GM19099 (cell line): ENCODE results near the gene TNFRSF1B.

ENCODE experiments used
- POLR2A ChIP-seq: IDR thresholded peaks from 3 replicates; pipeline ENCODE4 v1.6.1; 2011; ENCODE audit warnings: low read depth; ENCODE audit not compliant: insufficient read length; ENCODE audit errors: extremely low read depth

TNFRSF1B gene

GRCh38 chr1:12173631-12174121 is 6.9 kb downstream of the TNFRSF1B start:
- no peak for TF ChIP-seq POLR2A

- no peak for TF ChIP-seq POLR2A
Measured at GRCh38 chr1:12174924-12175810, 8.4 kb downstream of the TNFRSF1B start.

- no peak for TF ChIP-seq POLR2A
Measured at GRCh38 chr1:12176298-12177118, 9.7 kb downstream of the TNFRSF1B start.

GRCh38 chr1:12177156-12177998 is 10.6 kb downstream of the TNFRSF1B start:
- TF ChIP-seq POLR2A, result no peak

GRCh38 chr1:12177999-12178441 is 11.2 kb downstream of the TNFRSF1B start:
- no peak for TF ChIP-seq POLR2A

GRCh38 chr1:12178511-12178910 is 11.7 kb downstream of the TNFRSF1B start:
- TF ChIP-seq POLR2A, result no peak

- peak; percentile 20 for TF ChIP-seq POLR2A
Measured at GRCh38 chr1:12179111-12179519, 12.3 kb downstream of the TNFRSF1B start.

GRCh38 chr1:12179676-12180075 is 12.9 kb downstream of the TNFRSF1B start:
- no peak for TF ChIP-seq POLR2A

GRCh38 chr1:12180315-12180714 is 13.5 kb downstream of the TNFRSF1B start:
- TF ChIP-seq POLR2A, result no peak

GRCh38 chr1:12180903-12181302 is 14.1 kb downstream of the TNFRSF1B start:
- no peak for TF ChIP-seq POLR2A

- TF ChIP-seq POLR2A, result no peak
Measured at GRCh38 chr1:12181568-12181967, 14.8 kb downstream of the TNFRSF1B start.

- no peak for TF ChIP-seq POLR2A
Measured at GRCh38 chr1:12182410-12182984, 15.7 kb downstream of the TNFRSF1B start.

- no peak for TF ChIP-seq POLR2A
Measured at GRCh38 chr1:12183095-12183794, 16.5 kb downstream of the TNFRSF1B start.
